Measurements from ENCODE around the gene CCR5AS.
"Not testable (repeated sequence)": the region's sequence is repeated elsewhere in the genome, so short reads cannot be mapped to it uniquely, and the experiment has no call there.

The CCR5AS gene

GRCh38 chr3:46395210-46395661 is 11.6 kb downstream of the CCR5AS start:
- Histone ChIP-seq H4K20me1 (ENCODE audit: insufficient read depth) (no peaks in the 10 kb centered on the region), H3K27ac (ENCODE audit: low read length) (no peak overlapping the region), H3K79me2 (replicated peaks; ENCODE audit: insufficient read depth, low read length) (no peaks in the 10 kb centered on the region), H3K27me3 (ENCODE audit: insufficient read depth, low read depth, low read length) (no peaks in the 10 kb centered on the region), H3K4me2 (ENCODE audit: low read length) (no peak overlapping the region), H3K9me2 (ENCODE audit: insufficient read depth, low read length) (no peaks in the 10 kb centered on the region), H3K9ac (ENCODE audit: low read length) (no peak overlapping the region), H3F3A (ENCODE audit: insufficient read depth, low read length, poor library complexity, severe bottlenecking) (no peaks in the 10 kb centered on the region), H3K9me3 (ENCODE audit: low read length) (no peaks in the 10 kb centered on the region), H3K4me3 (ENCODE audit: low read length) (no peak overlapping the region), H2AFZ (ENCODE audit: low read depth, low read length) (no peak overlapping the region), H3K36me3 (ENCODE audit: insufficient read depth, low read length) (no peaks in the 10 kb centered on the region)
- no peak for TF ChIP-seq EP300 (conservative IDR thresholded peaks at IDR 0.05; ENCODE audit: poor library complexity, severe bottlenecking)

- H3K27ac ChIP-seq (ENCODE audit: low read length), result no peak overlapping the region
- no peak overlapping the region for H2AFZ ChIP-seq (ENCODE audit: low read depth, low read length)
- no peaks in the 10 kb centered on the region for H3F3A ChIP-seq (ENCODE audit: insufficient read depth, low read length, poor library complexity, severe bottlenecking)
- H3K36me3 ChIP-seq (ENCODE audit: insufficient read depth, low read length), result no peaks in the 10 kb centered on the region
- no peak overlapping the region for H3K9ac ChIP-seq (ENCODE audit: low read length)
- no peaks in the 10 kb centered on the region for H3K27me3 ChIP-seq (ENCODE audit: insufficient read depth, low read depth, low read length)
- no peaks in the 10 kb centered on the region for H3K9me3 ChIP-seq (ENCODE audit: low read length)
- no peaks in the 10 kb centered on the region for H3K79me2 ChIP-seq (replicated peaks; ENCODE audit: insufficient read depth, low read length)
- H3K4me3 ChIP-seq (ENCODE audit: low read length), result no peak overlapping the region
- H3K4me2 ChIP-seq (ENCODE audit: low read length), result no peak overlapping the region
- H3K9me2 ChIP-seq (ENCODE audit: insufficient read depth, low read length), result no peaks in the 10 kb centered on the region
- no peaks in the 10 kb centered on the region for H4K20me1 ChIP-seq (ENCODE audit: insufficient read depth)
- TF ChIP-seq TAF1 (IDR thresholded peaks at IDR 0.05; ENCODE audit: low read depth) (no peak), EZH2 (IDR thresholded peaks at IDR 0.05; ENCODE audit: borderline replicate concordance, insufficient read depth, low read length, poor library complexity, severe bottlenecking) (no peak)
Observed at GRCh38 chr3:46393554-46394434, 13.1 kb downstream of the CCR5AS start.

GRCh38 chr3:46393011-46393410 is 13.9 kb downstream of the CCR5AS start:
- Histone ChIP-seq H3K36me3 (ENCODE audit: insufficient read depth, low read length) (no peaks in the 10 kb centered on the region), H3K9ac (ENCODE audit: low read length) (no peak overlapping the region), H3F3A (ENCODE audit: insufficient read depth, low read length, poor library complexity, severe bottlenecking) (no peaks in the 10 kb centered on the region), H3K79me2 (replicated peaks; ENCODE audit: insufficient read depth, low read length) (no peaks in the 10 kb centered on the region), H3K4me3 (ENCODE audit: low read length) (no peak overlapping the region), H3K27ac (ENCODE audit: low read length) (no peak overlapping the region), H3K4me2 (ENCODE audit: low read length) (no peak overlapping the region), H3K9me3 (ENCODE audit: low read length) (no peaks in the 10 kb centered on the region), H3K9me2 (ENCODE audit: insufficient read depth, low read length) (no peaks in the 10 kb centered on the region), H2AFZ (ENCODE audit: low read depth, low read length) (no peak overlapping the region), H3K27me3 (ENCODE audit: insufficient read depth, low read depth, low read length) (no peaks in the 10 kb centered on the region), H4K20me1 (ENCODE audit: insufficient read depth) (no peaks in the 10 kb centered on the region)
- TF ChIP-seq CTCF (IDR thresholded peaks at IDR 0.05; ENCODE audit: poor library complexity, severe bottlenecking) (no peak), EZH2 (IDR thresholded peaks at IDR 0.05; ENCODE audit: borderline replicate concordance, insufficient read depth, low read length, poor library complexity, severe bottlenecking) (no peak), EP300 (conservative IDR thresholded peaks at IDR 0.05; ENCODE audit: poor library complexity, severe bottlenecking) (no peak), REST (IDR thresholded peaks at IDR 0.05; ENCODE audit: borderline replicate concordance) (no peak), POLR2AphosphoS5 (IDR thresholded peaks at IDR 0.05) (no peak), TAF1 (IDR thresholded peaks at IDR 0.05; ENCODE audit: low read depth) (no peak), SMC3 (conservative IDR thresholded peaks at IDR 0.05; ENCODE audit: poor library complexity) (no peak), RAD21 (conservative IDR thresholded peaks at IDR 0.05) (no peak), MXI1 (conservative IDR thresholded peaks at IDR 0.05; ENCODE audit: poor library complexity, severe bottlenecking) (no peak)

- not testable (repeated sequence) for H3K27ac ChIP-seq (ENCODE audit: low read length); H4K20me1 ChIP-seq (ENCODE audit: insufficient read depth); H3K9me3 ChIP-seq (ENCODE audit: low read length); H3K27me3 ChIP-seq (ENCODE audit: insufficient read depth, low read depth, low read length); H3K4me2 ChIP-seq (ENCODE audit: low read length); H3K9me2 ChIP-seq (ENCODE audit: insufficient read depth, low read length); H3F3A ChIP-seq (ENCODE audit: insufficient read depth, low read length, poor library complexity, severe bottlenecking); H2AFZ ChIP-seq (ENCODE audit: low read depth, low read length); H3K9ac ChIP-seq (ENCODE audit: low read length); H3K36me3 ChIP-seq (ENCODE audit: insufficient read depth, low read length); H3K4me3 ChIP-seq (ENCODE audit: low read length); H3K79me2 ChIP-seq (replicated peaks; ENCODE audit: insufficient read depth, low read length)
Observed at GRCh38 chr3:46391526-46391925, 15.3 kb downstream of the CCR5AS start.
